OCI-LY1 (cell line): ENCODE measurements around the gene CCDC18.

ENCODE experiments used
- EZH2 ChIP-seq: fragments of 200-600 bp; sonication (generic), shearing (Covaris generic); IDR thresholded peaks from 2 replicates; pipeline ENCODE4 v1.8.0; 2017; ENCODE audit warnings: borderline replicate concordance, mixed run types, mild to moderate bottlenecking, antibody characterized with exemption, low read length, moderate library complexity, mixed read lengths
- TF ChIP-seq, protein P1 (sequence below): fragments of 200-600 bp; sonication (generic), shearing (Covaris generic); IDR thresholded peaks from 2 replicates; pipeline ENCODE4 v1.5.1; 2017; ENCODE audit warnings: mild to moderate bottlenecking, antibody characterized with exemption, low read length, moderate library complexity, mixed read lengths

DNA sequence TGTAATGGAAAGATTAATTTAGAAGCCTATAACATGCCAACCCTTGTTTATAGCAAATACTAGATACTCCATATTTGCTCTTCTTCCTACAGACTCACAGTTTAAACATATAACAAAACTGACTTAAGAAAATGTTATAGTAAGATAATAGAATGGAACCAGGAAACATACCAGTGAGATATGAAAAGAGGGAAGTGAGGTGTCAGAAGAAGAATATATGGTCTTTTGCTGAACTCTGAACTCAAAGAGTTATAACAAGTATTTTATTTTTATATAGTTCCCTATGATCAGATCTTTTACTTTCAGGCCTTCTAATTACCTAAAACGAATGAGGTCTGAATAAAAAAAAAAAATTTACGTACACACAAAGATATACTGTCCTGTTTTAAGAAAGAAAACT, 21.2 kb upstream of the CCDC18 start:
- TF ChIP-seq, protein P1, sequence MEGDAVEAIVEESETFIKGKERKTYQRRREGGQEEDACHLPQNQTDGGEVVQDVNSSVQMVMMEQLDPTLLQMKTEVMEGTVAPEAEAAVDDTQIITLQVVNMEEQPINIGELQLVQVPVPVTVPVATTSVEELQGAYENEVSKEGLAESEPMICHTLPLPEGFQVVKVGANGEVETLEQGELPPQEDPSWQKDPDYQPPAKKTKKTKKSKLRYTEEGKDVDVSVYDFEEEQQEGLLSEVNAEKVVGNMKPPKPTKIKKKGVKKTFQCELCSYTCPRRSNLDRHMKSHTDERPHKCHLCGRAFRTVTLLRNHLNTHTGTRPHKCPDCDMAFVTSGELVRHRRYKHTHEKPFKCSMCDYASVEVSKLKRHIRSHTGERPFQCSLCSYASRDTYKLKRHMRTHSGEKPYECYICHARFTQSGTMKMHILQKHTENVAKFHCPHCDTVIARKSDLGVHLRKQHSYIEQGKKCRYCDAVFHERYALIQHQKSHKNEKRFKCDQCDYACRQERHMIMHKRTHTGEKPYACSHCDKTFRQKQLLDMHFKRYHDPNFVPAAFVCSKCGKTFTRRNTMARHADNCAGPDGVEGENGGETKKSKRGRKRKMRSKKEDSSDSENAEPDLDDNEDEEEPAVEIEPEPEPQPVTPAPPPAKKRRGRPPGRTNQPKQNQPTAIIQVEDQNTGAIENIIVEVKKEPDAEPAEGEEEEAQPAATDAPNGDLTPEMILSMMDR, result no peak
- no peak for TF ChIP-seq EZH2
